ACC112 (cell line): Measurements from ENCODE around the gene TNS1.

ENCODE experiments used
- H2AFZ ChIP-seq: fragments of 200-600 bp; sonication (generic); one replicate; pipeline ENCODE4 v1.6.0; 2017; ENCODE audit warnings: antibody characterized with exemption, low read length; ENCODE audit not compliant: unreplicated experiment
- H3K27ac ChIP-seq: fragments of 200-600 bp; sonication (generic); 2 replicates; pipeline ENCODE4 v1.5.1; 2014; ENCODE audit warnings: low read depth, mild to moderate bottlenecking, antibody characterized with exemption, low read length, moderate library complexity
- H3K27me3 ChIP-seq: fragments of 200-600 bp; sonication (generic); 2 replicates; pipeline ENCODE4 v1.6.1; 2014; ENCODE audit warnings: mild to moderate bottlenecking, antibody characterized with exemption, low read length, moderate library complexity, mixed read lengths; ENCODE audit not compliant: insufficient read depth
- H3K36me3 ChIP-seq: fragments of 200-600 bp; sonication (generic); 2 replicates; pipeline ENCODE4 v1.6.1; 2016; ENCODE audit warnings: mild to moderate bottlenecking, antibody characterized with exemption, low read length, moderate library complexity, mixed read lengths; ENCODE audit not compliant: insufficient read depth
- H3K4me1 ChIP-seq: fragments of 200-600 bp; sonication (generic); one replicate; pipeline ENCODE4 v1.6.1; 2016; ENCODE audit warnings: low read length, mixed read lengths; ENCODE audit not compliant: insufficient read depth, unreplicated experiment, control insufficient read depth
- H3K4me3 ChIP-seq: fragments of 200-600 bp; sonication (generic); 2 replicates; pipeline ENCODE4 v1.5.1; 2014; ENCODE audit warnings: mild to moderate bottlenecking, low read depth, low read length
- H3K79me2 ChIP-seq: fragments of 200-600 bp; sonication (generic); one replicate; pipeline ENCODE4 v1.6.0; 2016; ENCODE audit warnings: low read length; ENCODE audit not compliant: control insufficient read depth, unreplicated experiment, insufficient read depth

TNS1 gene

DNA sequence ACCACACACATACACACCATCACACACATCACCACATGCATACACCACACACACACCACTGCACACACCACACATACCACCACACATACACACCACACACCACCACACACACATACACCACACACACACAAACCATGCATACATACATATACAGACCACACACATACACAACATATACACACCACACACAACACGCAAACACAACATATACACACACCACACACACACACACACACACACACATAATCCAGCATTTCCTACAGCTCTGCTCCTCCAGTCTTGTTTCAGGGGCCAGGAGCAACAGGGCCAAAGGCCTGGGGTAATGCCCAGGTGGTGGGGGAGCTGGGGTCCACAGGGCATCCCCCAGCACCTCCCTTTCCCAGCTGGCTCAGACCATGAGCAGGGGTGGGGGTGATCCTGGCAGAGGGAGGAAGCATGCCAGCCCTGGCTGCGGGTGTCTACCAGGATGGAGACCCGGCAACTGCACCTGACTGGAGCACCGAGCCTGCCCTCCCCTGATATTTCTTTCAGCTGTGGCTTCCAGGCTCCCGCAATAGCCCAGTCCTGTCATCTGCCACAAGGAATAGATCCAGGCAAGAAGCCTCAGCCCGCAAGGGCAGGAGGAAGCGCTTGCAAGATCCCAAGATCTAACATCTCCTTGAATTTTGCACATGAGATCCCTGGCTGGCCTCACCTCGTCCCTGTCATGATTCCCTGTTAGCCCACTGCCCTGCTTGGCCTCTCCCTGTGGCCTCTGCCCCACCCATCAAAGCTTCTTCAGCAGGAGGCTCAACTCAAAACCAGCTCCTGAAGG is 196.9 kb downstream of the TNS1 start:
- Histone ChIP-seq H3K79me2 (no peaks in the 10 kb centered on the region), H3K4me1 (no peaks in the 10 kb centered on the region), H3K36me3 (peaks cover 37% of the 10 kb centered on the region), H3K4me3 (no peak overlapping the region), H3K27me3 (no peaks in the 10 kb centered on the region), H2AFZ (no peak overlapping the region), H3K27ac (no peak overlapping the region)

DNA sequence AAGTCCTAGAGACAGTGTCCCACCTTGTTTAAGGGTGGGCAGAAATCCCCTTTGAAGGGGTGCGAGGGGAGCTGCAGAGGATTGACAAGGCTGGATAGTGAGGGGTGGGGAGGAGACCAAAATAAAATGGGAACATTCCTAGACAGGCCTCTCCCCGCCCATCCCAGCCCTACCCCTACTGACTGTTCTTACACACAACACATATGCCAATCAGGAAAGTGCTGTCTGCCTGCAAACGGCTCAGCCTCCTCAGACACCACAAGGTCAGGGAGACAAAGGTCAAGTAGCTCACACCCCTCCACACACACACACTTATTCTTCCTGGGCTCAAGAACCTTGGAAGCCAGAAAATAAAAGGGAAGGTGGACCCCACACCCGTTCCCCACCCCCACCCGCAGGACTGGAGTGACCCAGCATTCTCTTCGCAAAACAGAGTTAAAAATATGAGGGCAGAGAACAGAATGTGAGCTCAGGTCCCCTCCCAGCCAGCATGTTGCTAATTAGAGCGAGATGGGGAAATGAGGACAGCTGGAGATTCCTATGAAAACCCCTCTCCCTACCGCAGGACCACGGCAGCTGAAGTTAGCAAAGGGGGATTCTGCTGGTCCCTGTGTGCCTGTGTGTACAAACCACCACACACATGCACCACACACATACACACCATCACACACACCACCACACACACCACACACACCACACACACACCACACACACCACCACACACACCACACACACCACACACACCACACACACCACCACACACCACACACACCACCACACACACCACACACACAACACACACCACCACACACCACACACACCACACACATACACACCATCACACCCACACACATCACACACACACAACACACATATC is 197.8 kb downstream of the TNS1 start:
- H3K79me2 ChIP-seq: no peaks in the 10 kb centered on the region
- H3K27ac ChIP-seq: no peak overlapping the region
- H3K36me3 ChIP-seq: peaks cover 32% of the 10 kb centered on the region
- no peak overlapping the region for H3K4me3 ChIP-seq
- no peaks in the 10 kb centered on the region for H3K4me1 ChIP-seq
- H2AFZ ChIP-seq: no peak overlapping the region
- no peaks in the 10 kb centered on the region for H3K27me3 ChIP-seq

DNA sequence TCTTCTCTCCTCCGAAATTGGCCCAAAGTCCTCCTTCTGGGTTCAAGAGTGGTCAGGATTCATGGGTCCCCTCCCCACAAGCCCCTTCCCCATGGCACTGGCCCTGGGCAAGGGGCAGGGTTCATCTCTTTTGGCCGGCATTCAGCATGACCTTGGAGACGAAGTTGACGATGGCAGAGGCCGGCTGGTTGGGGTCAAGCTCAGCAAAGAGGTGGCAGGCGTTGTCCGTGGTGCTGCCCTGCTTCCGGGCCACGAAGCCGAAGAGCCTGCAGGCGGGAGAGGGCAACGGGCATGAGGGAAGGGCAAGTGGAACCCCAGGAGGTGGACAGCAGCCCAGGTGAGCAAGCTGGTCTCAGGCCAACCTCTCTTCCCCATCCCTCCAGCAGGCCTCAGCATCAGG is 198.5 kb downstream of the TNS1 start:
- Histone ChIP-seq H3K4me3 (no peak overlapping the region), H3K4me1 (no peaks in the 10 kb centered on the region), H3K79me2 (no peaks in the 10 kb centered on the region), H3K36me3 (peaks cover 28% of the 10 kb centered on the region), H3K27ac (no peak overlapping the region), H2AFZ (no peak overlapping the region), H3K27me3 (no peaks in the 10 kb centered on the region)

DNA sequence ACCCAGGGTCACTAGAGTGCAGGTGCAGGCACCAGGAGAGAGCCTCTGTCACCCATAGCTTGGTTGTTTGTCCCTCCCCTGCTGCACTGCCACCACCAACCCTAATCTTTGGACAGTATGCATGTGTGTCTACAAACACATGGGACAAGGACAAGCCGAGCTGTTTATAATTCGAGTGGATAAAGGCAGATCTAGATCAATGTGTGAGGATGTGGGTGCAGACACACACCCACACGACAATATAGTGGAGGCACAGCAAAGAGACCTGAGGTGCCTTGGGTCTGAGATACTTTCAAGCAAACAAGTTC is 199.2 kb downstream of the TNS1 start:
- Histone ChIP-seq H3K27me3 (no peaks in the 10 kb centered on the region), H3K4me1 (no peaks in the 10 kb centered on the region), H3K4me3 (no peak overlapping the region), H3K36me3 (peaks cover 25% of the 10 kb centered on the region), H2AFZ (no peak overlapping the region), H3K79me2 (no peaks in the 10 kb centered on the region), H3K27ac (no peak overlapping the region)

DNA sequence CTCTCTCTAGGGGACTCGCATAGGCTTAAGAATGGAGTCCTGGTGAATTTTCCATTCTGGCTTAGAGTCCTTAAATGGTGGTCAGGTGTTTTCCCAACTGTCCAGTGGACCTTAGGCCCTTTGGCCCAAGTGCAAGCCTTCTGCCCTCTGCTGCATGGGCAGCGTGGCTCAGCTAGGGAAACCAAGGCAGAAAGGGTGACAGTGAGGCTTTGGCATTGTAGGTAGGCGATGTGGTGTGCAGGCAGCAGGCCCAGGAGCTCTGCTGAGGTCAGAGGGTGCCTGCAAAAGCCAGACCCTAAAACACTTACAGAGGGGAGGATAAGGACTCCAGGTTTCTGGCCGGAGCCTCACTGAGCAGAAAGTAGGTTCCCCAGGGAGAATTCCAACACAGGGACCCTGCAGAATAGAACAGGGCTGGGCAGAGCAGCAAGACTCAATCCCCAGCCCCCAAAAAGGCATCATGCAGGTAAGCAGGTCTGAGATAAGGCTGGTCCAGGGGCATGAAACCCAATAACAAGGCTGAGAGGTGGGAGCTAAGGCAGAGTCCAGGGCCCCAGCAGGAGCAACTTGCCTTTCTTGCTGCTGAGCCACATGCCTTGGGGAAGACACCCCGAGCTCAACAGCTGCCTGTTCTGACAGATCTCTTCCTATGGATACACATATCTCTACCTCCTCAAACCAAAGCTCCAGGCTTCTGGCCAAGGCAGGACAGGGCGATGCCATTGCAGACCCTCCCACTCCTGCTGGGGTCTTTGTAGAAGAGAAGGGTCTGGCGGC is 199.7 kb downstream of the TNS1 start:
- Histone ChIP-seq H3K27me3 (no peaks in the 10 kb centered on the region), H3K4me3 (no peak overlapping the region), H3K36me3 (peaks cover 21% of the 10 kb centered on the region), H3K79me2 (no peaks in the 10 kb centered on the region), H3K4me1 (no peaks in the 10 kb centered on the region), H2AFZ (no peak overlapping the region), H3K27ac (no peak overlapping the region)

DNA sequence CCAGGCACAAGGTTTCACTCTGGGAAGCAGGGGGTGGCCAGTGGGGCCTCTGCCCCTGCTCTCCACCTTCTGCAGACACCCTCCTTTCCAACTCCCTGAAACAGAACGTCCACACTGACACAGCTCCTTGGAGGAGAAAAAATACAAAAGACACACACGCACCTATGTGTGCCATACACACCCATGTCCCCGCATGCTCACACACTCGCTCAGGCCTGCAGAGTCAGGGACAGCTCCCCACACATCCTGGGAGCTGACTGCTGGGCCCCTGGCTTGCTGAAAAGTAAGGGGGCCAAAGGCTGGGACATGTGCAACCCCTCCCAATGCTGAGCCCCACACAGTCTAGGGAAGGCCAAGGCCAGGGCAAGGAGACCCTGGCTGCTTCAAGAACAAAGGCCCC is 200.5 kb downstream of the TNS1 start:
- no peak overlapping the region for H3K27ac ChIP-seq

DNA sequence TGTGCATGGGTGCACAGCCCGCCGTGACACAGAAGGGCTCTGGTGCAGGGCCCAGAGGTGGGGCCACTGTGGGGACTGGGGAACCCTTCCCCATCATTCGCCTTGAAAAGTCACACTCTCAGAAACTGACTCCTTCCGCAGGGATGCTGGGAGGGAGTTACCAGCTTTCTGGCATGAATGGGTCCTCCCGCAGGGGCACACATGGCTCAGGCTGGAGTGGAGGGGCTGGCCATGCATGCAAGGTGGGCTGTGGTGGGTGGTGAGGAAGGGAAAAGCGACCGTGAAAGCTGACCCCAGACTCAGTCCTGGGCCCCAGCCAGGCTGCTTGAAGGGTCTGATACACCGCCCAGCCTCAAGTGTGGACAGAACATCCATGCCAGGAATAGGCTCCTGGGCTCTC is 201.1 kb downstream of the TNS1 start:
- H3K36me3 ChIP-seq: peaks cover 7% of the 10 kb centered on the region; the same call in 1 of the 2 replicates
- H3K27me3 ChIP-seq: no peaks in the 10 kb centered on the region
- no peak overlapping the region for H3K27ac ChIP-seq
- no peaks in the 10 kb centered on the region for H3K79me2 ChIP-seq
- no peak overlapping the region for H3K4me3 ChIP-seq
- H3K4me1 ChIP-seq: no peaks in the 10 kb centered on the region
- H2AFZ ChIP-seq: no peak overlapping the region

More for the DNA sequence above, 200.5 kb downstream of the TNS1 start:
- H3K36me3 ChIP-seq: peaks cover 13% of the 10 kb centered on the region
- no peaks in the 10 kb centered on the region for H3K4me1 ChIP-seq
- no peaks in the 10 kb centered on the region for H3K79me2 ChIP-seq
- H3K27me3 ChIP-seq: no peaks in the 10 kb centered on the region
- H2AFZ ChIP-seq: no peak overlapping the region
- H3K4me3 ChIP-seq: no peak overlapping the region

GRCh38 chr2:217801115-217801531 is 201.7 kb downstream of the TNS1 start:
- Histone ChIP-seq H2AFZ (no peak overlapping the region), H3K27ac (no peak overlapping the region), H3K4me1 (no peaks in the 10 kb centered on the region), H3K79me2 (no peaks in the 10 kb centered on the region), H3K36me3 (peaks cover 5% of the 10 kb centered on the region; the same call in 1 of the 2 replicates), H3K27me3 (no peaks in the 10 kb centered on the region), H3K4me3 (no peak overlapping the region)

GRCh38 chr2:217800433-217801114 is 202.2 kb downstream of the TNS1 start:
- H3K4me1 ChIP-seq: no peaks in the 10 kb centered on the region
- H3K36me3 ChIP-seq: peaks cover 5% of the 10 kb centered on the region; the same call in 1 of the 2 replicates
- H2AFZ ChIP-seq: no peak overlapping the region
- no peaks in the 10 kb centered on the region for H3K79me2 ChIP-seq
- H3K27me3 ChIP-seq: no peaks in the 10 kb centered on the region
- H3K27ac ChIP-seq: no peak overlapping the region
- H3K4me3 ChIP-seq: no peak overlapping the region
